COLO829 (cell line): ENCODE data around the gene AKR1A1.
"Not testable (repeated sequence)": the region's sequence is repeated elsewhere in the genome, so short reads cannot be mapped to it uniquely, and the experiment has no call there.

Experiments used
- DNase-seq: peaks from one replicate; pipeline ENCODE4 v3.0.0; 2012; ENCODE audit warnings: low spot score

AKR1A1 gene

GRCh38 chr1:45569962-45570581, 19.4 kb downstream of the AKR1A1 start:
- peak; percentile 47 for DNase-seq

GRCh38 chr1:45570631-45571030, 20.0 kb downstream of the AKR1A1 start:
- DNase-seq, result no peak

- DNase-seq, result no peak
These were observed 22.7 kb downstream of the AKR1A1 start for GRCh38 chr1:45573231-45573804.

GRCh38 chr1:45574105-45574626, 23.5 kb downstream of the AKR1A1 start:
- DNase-seq, result no peak

- DNase-seq, result peak; percentile 99
These were observed 32.6 kb downstream of the AKR1A1 start for GRCh38 chr1:45583264-45583665.

GRCh38 chr1:45583666-45584350, 33.2 kb downstream of the AKR1A1 start, which contains the start of gene NASP:
NASP (plus strand) TSS chr1:45584041; CDS start chr1:45584147, 106 bp downstream.
- peak; percentile 84 for DNase-seq

- peak; percentile 81 for DNase-seq
These were observed 33.9 kb downstream of the AKR1A1 start for GRCh38 chr1:45584351-45585109.

- no peak for DNase-seq
These were observed 34.4 kb downstream of the AKR1A1 start for GRCh38 chr1:45585110-45585426.

- no peak for DNase-seq
These were observed 35.0 kb downstream of the AKR1A1 start for GRCh38 chr1:45585496-45586075.

GRCh38 chr1:45586769-45587168, 36.1 kb downstream of the AKR1A1 start:
- no peak for DNase-seq

- no peak for DNase-seq
These were observed 39.2 kb downstream of the AKR1A1 start for GRCh38 chr1:45589861-45590260.

- DNase-seq, result no peak
These were observed 43.8 kb downstream of the AKR1A1 start for GRCh38 chr1:45594412-45594811.

GRCh38 chr1:45596765-45597164, 46.1 kb downstream of the AKR1A1 start:
- not testable (repeated sequence) for DNase-seq

GRCh38 chr1:45604239-45604638, 53.6 kb downstream of the AKR1A1 start:
- DNase-seq, result no peak

- DNase-seq, result no peak
These were observed 56.9 kb downstream of the AKR1A1 start for GRCh38 chr1:45607404-45608074.

- no peak for DNase-seq
These were observed 57.8 kb downstream of the AKR1A1 start for GRCh38 chr1:45608175-45609156.

- DNase-seq, result no peak
These were observed 60.1 kb downstream of the AKR1A1 start for GRCh38 chr1:45610589-45611226.

GRCh38 chr1:45612941-45613579, 62.4 kb downstream of the AKR1A1 start:
- DNase-seq, result no peak

GRCh38 chr1:45615885-45616284, 65.3 kb downstream of the AKR1A1 start:
- DNase-seq, result no peak
